HEK293T (cell line): ENCODE data around the gene FKBP2.

ENCODE experiments used
- BHLHE40 ChIP-seq: fragments of 450-650 bp; IDR thresholded peaks from 2 replicates; pipeline ENCODE4 v1.6.1; 2016; ENCODE audit warnings: mild to moderate bottlenecking, moderate library complexity, borderline replicate concordance
- ELF4 ChIP-seq: fragments of 450-650 bp; IDR thresholded peaks from 2 replicates; pipeline ENCODE4 v1.6.1; 2017; ENCODE audit warnings: antibody characterized with exemption
- FOXA1 ChIP-seq: fragments of 450-650 bp; IDR thresholded peaks from 2 replicates; pipeline ENCODE4 v1.6.1; 2016; ENCODE audit warnings: mild to moderate bottlenecking
- FOXK2 ChIP-seq: fragments of 450-650 bp; IDR thresholded peaks from 2 replicates; pipeline ENCODE4 v1.6.1; 2016; ENCODE audit warnings: mild to moderate bottlenecking
- FOXM1 ChIP-seq: fragments of 450-650 bp; IDR thresholded peaks from 2 replicates; pipeline ENCODE4 v1.6.1; 2017; ENCODE audit warnings: mild to moderate bottlenecking, borderline replicate concordance
- L3MBTL2 ChIP-seq: fragments of 450-650 bp; conservative IDR thresholded peaks from 2 replicates; pipeline ENCODE4 v1.6.1; 2016; ENCODE audit warnings: mild to moderate bottlenecking
- NFRKB ChIP-seq: fragments of 450-650 bp; IDR thresholded peaks from 2 replicates; pipeline ENCODE4 v1.6.1; 2016; ENCODE audit warnings: mild to moderate bottlenecking, moderate library complexity
- SP1 ChIP-seq: fragments of 450-650 bp; IDR thresholded peaks from 2 replicates; pipeline ENCODE4 v1.6.1; 2017
- TARDBP ChIP-seq: fragments of 450-650 bp; IDR thresholded peaks from 2 replicates; pipeline ENCODE4 v1.6.1; 2016
- ZNF384 ChIP-seq: fragments of 450-650 bp; IDR thresholded peaks from 2 replicates; pipeline ENCODE4 v1.6.1; 2016

DNA sequence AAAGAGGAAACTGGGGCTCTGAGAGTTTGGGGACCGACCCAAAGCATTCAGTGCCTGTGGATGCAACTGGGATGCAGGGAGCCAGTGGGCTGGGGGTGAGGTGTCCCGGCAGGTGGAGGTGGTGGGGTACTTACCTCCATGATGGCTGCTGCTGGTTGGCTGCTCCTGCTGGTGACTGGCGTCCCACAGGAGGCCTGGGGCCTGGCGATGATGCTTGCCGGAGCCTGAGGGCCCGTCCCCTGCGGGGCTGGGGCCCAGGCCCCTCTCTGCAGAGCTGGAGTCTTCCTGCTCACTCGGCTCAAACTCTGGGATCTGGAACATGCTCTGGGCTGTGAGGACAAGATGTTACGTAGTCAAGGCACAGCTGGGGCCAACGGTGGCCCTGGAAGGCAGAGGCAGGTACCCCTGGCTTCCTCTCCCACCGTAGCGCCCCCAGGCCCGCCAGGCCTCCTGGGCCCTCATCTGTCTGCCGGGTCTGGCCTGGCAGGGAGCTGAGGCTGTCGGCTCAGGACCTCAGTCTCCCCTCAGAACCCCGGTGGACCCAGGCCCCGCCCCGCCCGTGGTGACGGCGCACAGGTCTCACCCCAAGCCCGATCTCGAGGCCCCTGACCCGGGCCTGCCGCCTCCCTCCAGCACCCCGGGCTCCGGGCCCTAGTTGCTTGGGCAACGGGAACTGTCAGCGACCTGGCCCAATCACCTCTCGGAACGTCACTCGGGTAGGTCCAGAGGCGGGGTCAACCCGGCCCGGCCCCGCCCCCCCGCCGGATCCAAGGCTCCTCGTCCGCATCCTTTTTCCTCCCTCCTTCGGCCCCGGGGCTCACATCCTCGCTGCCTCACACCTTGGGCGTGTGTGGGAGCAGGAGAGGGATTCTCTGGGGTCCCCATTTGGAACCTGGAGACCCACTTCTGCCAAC, 43.4 kb downstream of the FKBP2 start, which contains the start of gene BAD:
- TF ChIP-seq SP1 (no peak), BHLHE40 (no peak), TARDBP (no peak), ZNF384 (no peak), FOXA1 (no peak), FOXM1 (no peak), FOXK2 (no peak), NFRKB (no peak), ELF4 (no peak), L3MBTL2 (no peak; the same call in 1 of the 2 replicates)
